CD4-positive, alpha-beta T cell (primary cell): Measurements from ENCODE around the gene HSPB6. TPM values are rescaled to one million over a fixed set of nuclear protein-coding genes. Genes with fewer than 3 reads are reported as not detected.

Experiments
- ATAC-seq: fragments of 200-7000 bp; cut with Tn5 transposase; one replicate; pipeline ENCODE4 v1.10.0; 2022; ENCODE audit warnings: mild to moderate bottlenecking; ENCODE audit not compliant: poor library complexity
- CTCF ChIA-PET: fragments of 350-600 bp; sonication (Branson Sonifier 250); formaldehyde crosslinking; loops from one replicate; lab custom pipeline; 2021; ENCODE audit warnings: antibody characterized with exemption, inconsistent platforms; lab: Charles Lee
- POLR2A ChIA-PET: fragments of 350-600 bp; sonication (Branson Sonifier 250); formaldehyde crosslinking; loops from one replicate; lab custom pipeline; 2021; ENCODE audit warnings: antibody characterized with exemption, inconsistent platforms; lab: Charles Lee
- DNase-seq, 14 experiments: peaks; one replicate each; pipeline ENCODE4 v3.0.0-alpha.2; 2013 to 2020; ENCODE audit warnings: mixed read lengths in 2 of 14
- H3K27ac ChIP-seq, 2 donors: one replicate each; pipeline versions ENCODE4 v1.5.1 to v1.7.0; 2013; ENCODE audit warnings: low read length in 2 of 2, low read depth in 1 of 2, mild to moderate bottlenecking in 1 of 2
- H3K27me3 ChIP-seq, 2 experiments: 1 replicate in 1 of 2; 2 replicates in 1 of 2; pipeline versions ENCODE4 v1.6.1 to v1.7.0; 2013; ENCODE audit warnings: low read length in 2 of 2, control low read depth in 1 of 2, mild to moderate bottlenecking in 1 of 2, moderate library complexity in 1 of 2; ENCODE audit not compliant: insufficient read depth in 2 of 2, control insufficient read depth in 1 of 2
- H3K36me3 ChIP-seq: one replicate; pipeline ENCODE4 v1.6.1; 2013; ENCODE audit warnings: low read length, control low read depth; ENCODE audit not compliant: insufficient read depth
- H3K4me1 ChIP-seq: one replicate; pipeline ENCODE4 v1.6.1; 2013; ENCODE audit warnings: low read length, control low read depth; ENCODE audit not compliant: insufficient read depth
- H3K4me3 ChIP-seq: one replicate; pipeline ENCODE4 v1.5.1; 2013; ENCODE audit warnings: mild to moderate bottlenecking, low read length, moderate library complexity
- H3K9me3 ChIP-seq, 2 experiments: 1 replicate in 1 of 2; 2 replicates in 1 of 2; pipeline versions ENCODE4 v1.6.1 to v1.7.0; 2013; ENCODE audit warnings: low read length in 2 of 2, mild to moderate bottlenecking in 2 of 2, control low read depth in 1 of 2, moderate library complexity in 1 of 2; ENCODE audit not compliant: control insufficient read depth in 1 of 2, insufficient read depth in 1 of 2
- H3K27ac Mint-ChIP-seq: one replicate; pipeline ENCODE4 v1.8.0; 2020; ENCODE audit warnings: mixed read lengths
- H3K27me3 Mint-ChIP-seq: one replicate; pipeline ENCODE4 v1.8.0; 2021; ENCODE audit warnings: mixed read lengths
- H3K36me3 Mint-ChIP-seq: one replicate; pipeline ENCODE4 v1.8.0; 2021; ENCODE audit warnings: low read depth, mixed read lengths
- H3K4me1 Mint-ChIP-seq: one replicate; pipeline ENCODE4 v1.8.0; 2021; ENCODE audit warnings: low read depth, mixed read lengths
- H3K4me3 Mint-ChIP-seq: one replicate; pipeline ENCODE4 v1.8.0; 2020; ENCODE audit warnings: mild to moderate bottlenecking, mixed read lengths
- H3K9me3 Mint-ChIP-seq: one replicate; pipeline ENCODE4 v1.8.0; 2020; ENCODE audit warnings: mixed read lengths
- intact Hi-C, 2 experiments: fragments of 100-400 bp; cut with DNase I in 1 of 2; cut with micrococcal nuclease in 1 of 2; formaldehyde crosslinking; loops; one replicate each; pipeline versions ENCODE4 v1.15.1 to v1.9.0; 2023 to 2025; cut with DNase I, micrococcal nuclease
- total RNA-seq, 174 experiments: library from RNA in 2 of 174; stranded (reverse) in 2 of 174; gene quantifications; one replicate each; pipeline ENCODE4 v1.2.3 and lab custom pipeline; 2021 to 2026
- TF ChIP-seq, protein P1 (sequence below): fragments of 200-600 bp; IDR thresholded peaks from one replicate; pipeline ENCODE4 v1.8.0; 2022; ENCODE audit warnings: antibody characterized with exemption, mild to moderate bottlenecking

The HSPB6 gene
- total RNA-seq, 2 experiments from 2014 or later = not detected

DNA sequence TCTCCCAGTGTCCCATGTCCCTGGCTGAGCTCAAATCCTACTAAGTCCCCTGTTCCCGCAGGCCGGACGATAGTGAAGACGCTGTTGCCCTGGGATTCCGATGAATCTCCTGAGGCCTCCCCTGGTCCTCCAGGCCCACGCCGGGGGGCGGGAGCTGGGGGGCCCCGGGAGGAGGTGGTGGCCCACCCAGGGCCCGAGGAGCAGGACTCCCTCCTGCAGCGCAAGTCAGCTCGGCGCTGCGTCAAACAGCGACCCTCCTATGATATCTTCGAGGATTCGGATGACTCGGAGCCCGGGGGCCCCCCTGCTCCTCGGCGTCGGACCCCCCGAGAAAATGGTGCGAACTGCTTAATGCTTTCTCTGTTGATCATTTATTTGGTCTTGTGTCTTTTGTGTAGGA, 33.2 kb downstream of the HSPB6 start:
- Mint-ChIP-seq H3K4me1 (peaks cover 20% of the 10 kb centered on the region), H3K9me3 (no peaks in the 10 kb centered on the region), H3K36me3 (peaks cover 87% of the 10 kb centered on the region), H3K27ac (no peak overlapping the region), H3K4me3 (no peak overlapping the region), H3K27me3 (no peaks in the 10 kb centered on the region)
- no peak overlapping the region for H3K4me3 ChIP-seq
- peaks cover 13% of the 10 kb centered on the region for H3K4me1 ChIP-seq
- ATAC-seq (no peak), DNase-seq (no peak)
- no peak overlapping the region for H3K27ac ChIP-seq
- H3K36me3 ChIP-seq = peaks cover 88% of the 10 kb centered on the region
- H3K9me3 ChIP-seq = no peaks in the 10 kb centered on the region
- H3K27me3 ChIP-seq = no peaks in the 10 kb centered on the region
- ChIA-PET POLR2A (no interaction called here), CTCF (no interaction called here)
- intact Hi-C loops = no loop called here
- TF ChIP-seq, protein P1, sequence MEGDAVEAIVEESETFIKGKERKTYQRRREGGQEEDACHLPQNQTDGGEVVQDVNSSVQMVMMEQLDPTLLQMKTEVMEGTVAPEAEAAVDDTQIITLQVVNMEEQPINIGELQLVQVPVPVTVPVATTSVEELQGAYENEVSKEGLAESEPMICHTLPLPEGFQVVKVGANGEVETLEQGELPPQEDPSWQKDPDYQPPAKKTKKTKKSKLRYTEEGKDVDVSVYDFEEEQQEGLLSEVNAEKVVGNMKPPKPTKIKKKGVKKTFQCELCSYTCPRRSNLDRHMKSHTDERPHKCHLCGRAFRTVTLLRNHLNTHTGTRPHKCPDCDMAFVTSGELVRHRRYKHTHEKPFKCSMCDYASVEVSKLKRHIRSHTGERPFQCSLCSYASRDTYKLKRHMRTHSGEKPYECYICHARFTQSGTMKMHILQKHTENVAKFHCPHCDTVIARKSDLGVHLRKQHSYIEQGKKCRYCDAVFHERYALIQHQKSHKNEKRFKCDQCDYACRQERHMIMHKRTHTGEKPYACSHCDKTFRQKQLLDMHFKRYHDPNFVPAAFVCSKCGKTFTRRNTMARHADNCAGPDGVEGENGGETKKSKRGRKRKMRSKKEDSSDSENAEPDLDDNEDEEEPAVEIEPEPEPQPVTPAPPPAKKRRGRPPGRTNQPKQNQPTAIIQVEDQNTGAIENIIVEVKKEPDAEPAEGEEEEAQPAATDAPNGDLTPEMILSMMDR = no peak

DNA sequence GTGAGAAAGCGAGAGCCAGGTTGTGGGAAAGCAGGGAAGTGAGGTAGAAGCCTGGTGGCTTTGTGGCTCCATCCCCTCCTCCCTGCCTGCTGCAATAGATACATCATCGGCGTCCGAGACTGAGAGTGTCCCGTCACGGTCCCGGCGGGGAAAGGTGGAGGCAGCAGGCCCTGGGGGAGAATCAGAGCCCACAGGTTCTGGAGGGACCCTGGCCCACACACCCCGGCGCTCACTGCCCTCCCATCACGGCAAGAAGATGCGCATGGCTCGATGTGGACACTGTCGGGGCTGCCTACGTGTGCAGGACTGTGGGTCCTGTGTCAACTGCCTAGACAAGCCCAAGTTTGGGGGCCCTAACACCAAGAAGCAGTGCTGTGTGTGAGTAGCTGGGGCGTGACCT, 33.9 kb downstream of the HSPB6 start:
- intact Hi-C loops = no loop called here
- Histone ChIP-seq H3K4me1 (peaks cover 18% of the 10 kb centered on the region), H3K27me3 (no peaks in the 10 kb centered on the region), H3K36me3 (peaks cover 80% of the 10 kb centered on the region), H3K9me3 (no peaks in the 10 kb centered on the region), H3K27ac (no peak overlapping the region), H3K4me3 (no peak overlapping the region)
- TF ChIP-seq, protein P1 = no peak
- Mint-ChIP-seq H3K36me3 (peaks cover 79% of the 10 kb centered on the region), H3K27me3 (no peaks in the 10 kb centered on the region), H3K9me3 (no peaks in the 10 kb centered on the region), H3K4me1 (peaks cover 22% of the 10 kb centered on the region), H3K4me3 (no peak overlapping the region), H3K27ac (no peak overlapping the region)
- CTCF ChIA-PET = no interaction called here
- ATAC-seq (no peak), DNase-seq (no peak)
- POLR2A ChIA-PET = no interaction called here

DNA sequence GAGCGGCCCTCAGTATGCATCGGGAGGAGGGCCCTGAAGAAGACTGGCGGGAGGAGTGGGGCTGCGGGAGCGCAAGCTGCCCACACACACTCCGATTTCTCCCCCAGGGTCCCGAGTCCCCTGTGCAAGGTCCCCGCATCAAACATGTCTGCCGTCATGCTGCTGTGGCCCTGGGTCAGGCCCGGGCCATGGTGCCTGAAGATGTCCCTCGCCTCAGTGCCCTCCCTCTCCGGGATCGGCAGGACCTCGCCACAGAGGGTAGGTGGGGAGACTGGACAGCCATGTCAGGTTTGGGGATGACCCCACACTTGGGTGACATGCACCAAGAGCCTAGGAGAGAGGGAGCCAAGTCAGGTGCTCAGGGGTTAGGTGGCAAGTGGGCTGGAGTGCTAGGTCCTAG, 34.4 kb downstream of the HSPB6 start:
- H3K9me3 Mint-ChIP-seq = no peaks in the 10 kb centered on the region
- no peak overlapping the region for H3K27ac ChIP-seq
- CTCF ChIA-PET = no interaction called here
- ATAC-seq (no peak), DNase-seq (no peak)
- TF ChIP-seq, protein P1 = no peak
- no peaks in the 10 kb centered on the region for H3K9me3 ChIP-seq
- peaks cover 22% of the 10 kb centered on the region for H3K4me1 Mint-ChIP-seq
- peaks cover 18% of the 10 kb centered on the region for H3K4me1 ChIP-seq
- intact Hi-C loops = no loop called here
- H3K27me3 ChIP-seq = no peaks in the 10 kb centered on the region
- H3K27me3 Mint-ChIP-seq = no peaks in the 10 kb centered on the region
- H3K4me3 Mint-ChIP-seq = peak overlapping the region; percentile 58
- H3K36me3 ChIP-seq = peaks cover 76% of the 10 kb centered on the region
- H3K27ac Mint-ChIP-seq = no peak overlapping the region
- H3K36me3 Mint-ChIP-seq = peaks cover 74% of the 10 kb centered on the region
- H3K4me3 ChIP-seq = no peak overlapping the region
- POLR2A ChIA-PET = no interaction called here
